HEK293 (cell line): Measurements from ENCODE around the gene ENDOU.
A peak's percentile ranks its signal among the peaks of the same experiment; 100 is the strongest.

Experiments
- CTCF ChIA-PET: fragments of 350-600 bp; formaldehyde crosslinking; extraction: SDS; loops from one replicate; lab custom pipeline; 2021; ENCODE audit warnings: antibody characterized with exemption; lab: Yijun Ruan, JAX
- POLR2A ChIA-PET: fragments of 300-600 bp; formaldehyde crosslinking; extraction: SDS; loops from one replicate; lab custom pipeline; 2020; ENCODE audit warnings: antibody characterized with exemption, inconsistent platforms; lab: Yijun Ruan, JAX
- H3K27ac ChIP-seq: fragments of 200-500 bp; sonication (Bioruptor generic); 2 replicates; pipeline ENCODE4 v1.5.1; 2014; ENCODE audit warnings: low read depth, low read length, control low read depth, inconsistent platforms; ENCODE audit errors: extremely low read depth
- H3K36me3 ChIP-seq, 2 experiments: fragments of 200-500 bp in 1 of 2; sonication (Bioruptor generic) in 1 of 2; 1 replicate in 1 of 2; 2 replicates in 1 of 2; pipeline ENCODE4 v1.5.1; 2014 to 2017; ENCODE audit warnings: inconsistent platforms in 2 of 2, low read length in 2 of 2; ENCODE audit not compliant: control insufficient read depth in 2 of 2, insufficient read depth in 1 of 2
- H3K4me1 ChIP-seq: fragments of 200-500 bp; sonication (Bioruptor generic); 2 replicates; pipeline ENCODE4 v1.5.1; 2014; ENCODE audit warnings: mild to moderate bottlenecking, low read length, inconsistent platforms; ENCODE audit not compliant: control insufficient read depth, insufficient read depth
- H3K4me3 ChIP-seq: 2 replicates; pipeline ENCODE4 v1.5.1; 2011; ENCODE audit warnings: low read depth, mild to moderate bottlenecking, control low read depth, low read length, moderate library complexity
- H3K9me3 ChIP-seq: fragments of 200-500 bp; sonication (Bioruptor generic); 2 replicates; pipeline ENCODE4 v1.5.1; 2014; ENCODE audit warnings: low read depth, low read length, inconsistent platforms; ENCODE audit not compliant: control insufficient read depth, insufficient read depth
- EGR2 ChIP-seq: fragments of 450-650 bp; formaldehyde crosslinking; IDR thresholded peaks from 2 replicates; pipeline ENCODE4 v1.5.1; 2016; ENCODE audit warnings: low read depth, missing biosample characterization, missing genetic modification characterization
- GLIS1 ChIP-seq: fragments of 450-650 bp; formaldehyde crosslinking; IDR thresholded peaks from 2 replicates; pipeline ENCODE4 v1.5.1; 2016; ENCODE audit warnings: missing biosample characterization, missing genetic modification characterization
- KLF8 ChIP-seq: fragments of 450-650 bp; formaldehyde crosslinking; IDR thresholded peaks from 2 replicates; pipeline ENCODE4 v1.5.1; 2016; ENCODE audit warnings: missing biosample characterization, missing genetic modification characterization
- MYNN ChIP-seq: fragments of 450-650 bp; formaldehyde crosslinking; IDR thresholded peaks from 2 replicates; pipeline ENCODE4 v1.5.1; 2016; ENCODE audit warnings: missing biosample characterization, missing genetic modification characterization, borderline replicate concordance
- OSR2 ChIP-seq: fragments of 450-650 bp; formaldehyde crosslinking; IDR thresholded peaks from 2 replicates; pipeline ENCODE4 v1.5.1; 2016; ENCODE audit warnings: missing biosample characterization, missing genetic modification characterization
- SP2 ChIP-seq: fragments of 450-650 bp; formaldehyde crosslinking; IDR thresholded peaks from 2 replicates; pipeline ENCODE4 v1.5.1; 2016; ENCODE audit warnings: missing biosample characterization, missing genetic modification characterization
- ZBTB17 ChIP-seq: fragments of 450-650 bp; formaldehyde crosslinking; IDR thresholded peaks from 2 replicates; pipeline ENCODE4 v1.5.1; 2016; ENCODE audit warnings: missing biosample characterization, missing genetic modification characterization
- ZNF10 ChIP-seq: fragments of 450-650 bp; formaldehyde crosslinking; IDR thresholded peaks from 2 replicates; pipeline ENCODE4 v1.5.1; 2017; ENCODE audit warnings: missing biosample characterization, missing genetic modification characterization
- ZNF140 ChIP-seq: fragments of 450-650 bp; formaldehyde crosslinking; IDR thresholded peaks from 2 replicates; pipeline ENCODE4 v1.5.1; 2016; ENCODE audit warnings: missing biosample characterization, missing genetic modification characterization
- ZNF324 ChIP-seq: fragments of 450-650 bp; formaldehyde crosslinking; IDR thresholded peaks from 2 replicates; pipeline ENCODE4 v1.5.1; 2016; ENCODE audit warnings: missing biosample characterization, missing genetic modification characterization
- ZNF341 ChIP-seq: fragments of 450-650 bp; formaldehyde crosslinking; IDR thresholded peaks from 2 replicates; pipeline ENCODE4; 2016; ENCODE audit warnings: low read depth, missing biosample characterization, missing genetic modification characterization
- ZNF37A ChIP-seq: fragments of 450-650 bp; IDR thresholded peaks from 2 replicates; pipeline ENCODE4 v1.5.1; 2018; ENCODE audit warnings: missing biosample characterization, missing genetic modification characterization
- ZNF560 ChIP-seq: fragments of 450-650 bp; formaldehyde crosslinking; IDR thresholded peaks from 2 replicates; pipeline ENCODE4 v1.5.1; 2017; ENCODE audit warnings: missing biosample characterization, missing genetic modification characterization, borderline replicate concordance
- ZNF664 ChIP-seq: fragments of 450-650 bp; formaldehyde crosslinking; IDR thresholded peaks from 2 replicates; pipeline ENCODE4 v1.5.1; 2016; ENCODE audit warnings: missing biosample characterization, missing genetic modification characterization
- ZNF707 ChIP-seq: fragments of 450-650 bp; formaldehyde crosslinking; IDR thresholded peaks from 2 replicates; pipeline ENCODE4 v1.5.1; 2016; ENCODE audit warnings: missing biosample characterization, missing genetic modification characterization
- ZNF785 ChIP-seq: fragments of 450-650 bp; formaldehyde crosslinking; IDR thresholded peaks from 2 replicates; pipeline ENCODE4 v1.5.1; 2016; ENCODE audit warnings: missing biosample characterization, missing genetic modification characterization
- ZXDB ChIP-seq: fragments of 450-650 bp; formaldehyde crosslinking; IDR thresholded peaks from 2 replicates; pipeline ENCODE4 v1.5.1; 2016; ENCODE audit warnings: missing biosample characterization, missing genetic modification characterization
- TF ChIP-seq, protein P1 (sequence below): fragments of 450-650 bp; formaldehyde crosslinking; IDR thresholded peaks from 2 replicates; pipeline ENCODE4 v1.5.1; 2016; ENCODE audit warnings: missing biosample characterization, missing genetic modification characterization
- TF ChIP-seq, protein P2 (sequence below): fragments of 450-650 bp; formaldehyde crosslinking; IDR thresholded peaks from 2 replicates; pipeline ENCODE4 v1.5.1; 2016; ENCODE audit warnings: missing biosample characterization, missing genetic modification characterization
- TF ChIP-seq, protein P3 (sequence below): fragments of 450-650 bp; formaldehyde crosslinking; IDR thresholded peaks from 2 replicates; pipeline ENCODE4 v1.5.1; 2016; ENCODE audit warnings: missing biosample characterization, missing genetic modification characterization, borderline replicate concordance

Gene ENDOU

GRCh38 chr12:47745485-47746041 is 20.3 kb upstream of the ENDOU start:
- Histone ChIP-seq H3K9me3 (no peaks in the 10 kb centered on the region), H3K36me3 (no peaks in the 10 kb centered on the region), H3K27ac (no peak overlapping the region), H3K4me3 (no peak overlapping the region), H3K4me1 (no peaks in the 10 kb centered on the region)
- ChIA-PET POLR2A (interaction anchor here (3.5 kb wide), 1 partner anchor 93 kb away, joined by 9 read pairs; no protein-coding TSS in a partner anchor), CTCF (interaction anchor here (0.7 to 13.5 kb wide), 8 partner anchors 9 to 204 kb away, joined by 4 to 784 read pairs (median 124); partner anchors contain the start of genes ENDOU, RAPGEF3 and SLC48A1)
- TF ChIP-seq ZNF560 (tag by site-specific recombination): no peak
- no peak for TF ChIP-seq ZNF37A (tag by site-specific recombination)
- TF ChIP-seq, protein P1, sequence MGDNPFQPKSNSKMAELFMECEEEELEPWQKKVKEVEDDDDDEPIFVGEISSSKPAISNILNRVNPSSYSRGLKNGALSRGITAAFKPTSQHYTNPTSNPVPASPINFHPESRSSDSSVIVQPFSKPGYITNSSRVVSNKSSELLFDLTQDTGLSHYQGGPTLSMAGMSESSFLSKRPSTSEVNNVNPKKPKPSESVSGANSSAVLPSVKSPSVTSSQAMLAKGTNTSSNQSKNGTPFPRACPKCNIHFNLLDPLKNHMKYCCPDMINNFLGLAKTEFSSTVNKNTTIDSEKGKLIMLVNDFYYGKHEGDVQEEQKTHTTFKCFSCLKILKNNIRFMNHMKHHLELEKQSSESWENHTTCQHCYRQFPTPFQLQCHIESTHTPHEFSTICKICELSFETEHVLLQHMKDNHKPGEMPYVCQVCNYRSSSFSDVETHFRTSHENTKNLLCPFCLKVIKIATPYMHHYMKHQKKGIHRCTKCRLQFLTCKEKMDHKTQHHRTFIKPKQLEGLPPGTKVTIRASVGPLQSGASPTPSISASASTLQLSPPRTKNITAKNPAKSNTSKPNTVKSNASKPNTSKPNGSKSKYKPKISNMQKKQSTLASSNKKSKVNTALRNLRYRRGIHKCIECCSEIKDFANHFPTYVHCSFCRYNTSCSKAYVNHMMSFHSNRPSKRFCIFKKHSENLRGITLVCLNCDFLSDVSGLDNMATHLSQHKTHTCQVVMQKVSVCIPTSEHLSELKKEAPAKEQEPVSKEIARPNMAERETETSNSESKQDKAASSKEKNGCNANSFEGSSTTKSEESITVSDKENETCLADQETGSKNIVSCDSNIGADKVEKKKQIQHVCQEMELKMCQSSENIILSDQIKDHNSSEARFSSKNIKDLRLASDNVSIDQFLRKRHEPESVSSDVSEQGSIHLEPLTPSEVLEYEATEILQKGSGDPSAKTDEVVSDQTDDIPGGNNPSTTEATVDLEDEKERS (tag by site-specific recombination): no peak
- TF ChIP-seq OSR2 (tag by site-specific recombination): no peak
- no peak for TF ChIP-seq ZBTB17 (tag by site-specific recombination)
- TF ChIP-seq ZNF10: no peak
- TF ChIP-seq ZNF324: no peak
- 0 out of 2 replicates have a peak, but pooled peaks have one; percentile 6 for TF ChIP-seq GLIS1 (tag by site-specific recombination)
- no peak for TF ChIP-seq ZNF785 (tag by site-specific recombination)
- no peak for TF ChIP-seq ZNF140 (tag by site-specific recombination)
- no peak for TF ChIP-seq MYNN (tag by site-specific recombination)
- peak; percentile 70 for TF ChIP-seq ZNF341 (tag by site-specific recombination)
- TF ChIP-seq ZNF664 (tag by site-specific recombination): no peak
- peak; percentile 70 for TF ChIP-seq EGR2
- TF ChIP-seq, protein P2, sequence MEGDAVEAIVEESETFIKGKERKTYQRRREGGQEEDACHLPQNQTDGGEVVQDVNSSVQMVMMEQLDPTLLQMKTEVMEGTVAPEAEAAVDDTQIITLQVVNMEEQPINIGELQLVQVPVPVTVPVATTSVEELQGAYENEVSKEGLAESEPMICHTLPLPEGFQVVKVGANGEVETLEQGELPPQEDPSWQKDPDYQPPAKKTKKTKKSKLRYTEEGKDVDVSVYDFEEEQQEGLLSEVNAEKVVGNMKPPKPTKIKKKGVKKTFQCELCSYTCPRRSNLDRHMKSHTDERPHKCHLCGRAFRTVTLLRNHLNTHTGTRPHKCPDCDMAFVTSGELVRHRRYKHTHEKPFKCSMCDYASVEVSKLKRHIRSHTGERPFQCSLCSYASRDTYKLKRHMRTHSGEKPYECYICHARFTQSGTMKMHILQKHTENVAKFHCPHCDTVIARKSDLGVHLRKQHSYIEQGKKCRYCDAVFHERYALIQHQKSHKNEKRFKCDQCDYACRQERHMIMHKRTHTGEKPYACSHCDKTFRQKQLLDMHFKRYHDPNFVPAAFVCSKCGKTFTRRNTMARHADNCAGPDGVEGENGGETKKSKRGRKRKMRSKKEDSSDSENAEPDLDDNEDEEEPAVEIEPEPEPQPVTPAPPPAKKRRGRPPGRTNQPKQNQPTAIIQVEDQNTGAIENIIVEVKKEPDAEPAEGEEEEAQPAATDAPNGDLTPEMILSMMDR: no peak
- TF ChIP-seq, protein P3, sequence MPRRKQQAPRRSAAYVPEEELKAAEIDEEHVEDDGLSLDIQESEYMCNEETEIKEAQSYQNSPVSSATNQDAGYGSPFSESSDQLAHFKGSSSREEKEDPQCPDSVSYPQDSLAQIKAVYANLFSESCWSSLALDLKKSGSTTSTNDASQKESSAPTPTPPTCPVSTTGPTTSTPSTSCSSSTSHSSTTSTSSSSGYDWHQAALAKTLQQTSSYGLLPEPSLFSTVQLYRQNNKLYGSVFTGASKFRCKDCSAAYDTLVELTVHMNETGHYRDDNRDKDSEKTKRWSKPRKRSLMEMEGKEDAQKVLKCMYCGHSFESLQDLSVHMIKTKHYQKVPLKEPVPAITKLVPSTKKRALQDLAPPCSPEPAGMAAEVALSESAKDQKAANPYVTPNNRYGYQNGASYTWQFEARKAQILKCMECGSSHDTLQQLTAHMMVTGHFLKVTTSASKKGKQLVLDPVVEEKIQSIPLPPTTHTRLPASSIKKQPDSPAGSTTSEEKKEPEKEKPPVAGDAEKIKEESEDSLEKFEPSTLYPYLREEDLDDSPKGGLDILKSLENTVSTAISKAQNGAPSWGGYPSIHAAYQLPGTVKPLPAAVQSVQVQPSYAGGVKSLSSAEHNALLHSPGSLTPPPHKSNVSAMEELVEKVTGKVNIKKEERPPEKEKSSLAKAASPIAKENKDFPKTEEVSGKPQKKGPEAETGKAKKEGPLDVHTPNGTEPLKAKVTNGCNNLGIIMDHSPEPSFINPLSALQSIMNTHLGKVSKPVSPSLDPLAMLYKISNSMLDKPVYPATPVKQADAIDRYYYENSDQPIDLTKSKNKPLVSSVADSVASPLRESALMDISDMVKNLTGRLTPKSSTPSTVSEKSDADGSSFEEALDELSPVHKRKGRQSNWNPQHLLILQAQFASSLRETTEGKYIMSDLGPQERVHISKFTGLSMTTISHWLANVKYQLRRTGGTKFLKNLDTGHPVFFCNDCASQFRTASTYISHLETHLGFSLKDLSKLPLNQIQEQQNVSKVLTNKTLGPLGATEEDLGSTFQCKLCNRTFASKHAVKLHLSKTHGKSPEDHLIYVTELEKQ (tag by site-specific recombination): no peak
- no peak for TF ChIP-seq SP2
- no peak for TF ChIP-seq KLF8 (tag by site-specific recombination)
- TF ChIP-seq ZXDB (tag by site-specific recombination): no peak
- no peak for TF ChIP-seq ZNF707 (tag by site-specific recombination)
